HG03066 (cell line): ENCODE measurements around the gene ID2.

Experiments used
- ATAC-seq: cut with Tn5 transposase; IDR thresholded peaks from one replicate; pipeline ENCODE4 v1.9.1; 2021; ENCODE audit warnings: low read depth; ENCODE audit not compliant: unreplicated experiment

ID2 gene

GRCh38 chr2:8666581-8666980 is 15.3 kb upstream of the ID2 start:
- ATAC-seq, result no peak

GRCh38 chr2:8667896-8668512 is 13.9 kb upstream of the ID2 start:
- ATAC-seq, result no peak

GRCh38 chr2:8669157-8669817 is 12.6 kb upstream of the ID2 start:
- no peak for ATAC-seq

- ATAC-seq, result no peak
Observed at GRCh38 chr2:8670580-8670979, 11.3 kb upstream of the ID2 start.

- ATAC-seq, result no peak
Observed at GRCh38 chr2:8671176-8671575, 10.7 kb upstream of the ID2 start.

GRCh38 chr2:8671802-8672201 is 10.1 kb upstream of the ID2 start:
- ATAC-seq, result no peak

- no peak for ATAC-seq
Observed at GRCh38 chr2:8672940-8673339, 8.9 kb upstream of the ID2 start.

- no peak for ATAC-seq
Observed at GRCh38 chr2:8673381-8673780, 8.5 kb upstream of the ID2 start.

- ATAC-seq, result no peak
Observed at GRCh38 chr2:8674420-8675009, 7.3 kb upstream of the ID2 start.

GRCh38 chr2:8675543-8675942 is 6.3 kb upstream of the ID2 start:
- ATAC-seq, result no peak

GRCh38 chr2:8676191-8676920 is 5.5 kb upstream of the ID2 start:
- ATAC-seq, result no peak

GRCh38 chr2:8676921-8677645 is 4.8 kb upstream of the ID2 start:
- no peak for ATAC-seq

GRCh38 chr2:8677646-8678592 is 3.9 kb upstream of the ID2 start:
- no peak for ATAC-seq

GRCh38 chr2:8678731-8679566 is 2.9 kb upstream of the ID2 start:
- ATAC-seq, result peak; percentile 57

- ATAC-seq, result no peak
Observed at GRCh38 chr2:8679567-8679826, 2.4 kb upstream of the ID2 start.

- ATAC-seq, result no peak
Observed at GRCh38 chr2:8679827-8680731, 1.8 kb upstream of the ID2 start.

GRCh38 chr2:8680822-8681760 is 765 bp upstream of the ID2 start:
- ATAC-seq, result no peak
